A673 (cell line): ENCODE measurements around the gene ANKRD9. TPM values are rescaled to one million over a fixed set of nuclear protein-coding genes. Genes with fewer than 3 reads are reported as not detected.

Experiments
- BruUV-seq: library from RNA; stranded (reverse); fragments of 400-500 nt; replicated peaks from 2 replicates; lab custom pipeline; 2021; lab: Mats Ljungman, UMichigan
- CTCF ChIA-PET: fragments of 300-600 bp; sonication (Branson Sonifier 250); formaldehyde crosslinking; loops from one replicate; lab custom pipeline; 2022; ENCODE audit warnings: antibody characterized with exemption; lab: Charles Lee
- POLR2A ChIA-PET: fragments of 300-600 bp; sonication (Branson Sonifier 250); formaldehyde crosslinking; loops from one replicate; lab custom pipeline; 2022; ENCODE audit warnings: antibody characterized with exemption; ENCODE audit not compliant: low non-redundant PET; lab: Charles Lee
- DNase-seq: peaks from one replicate; pipeline ENCODE4 v3.0.0-alpha.2; 2015; ENCODE audit warnings: low spot score
- H3K27ac ChIP-seq: fragments of 200-600 bp; sonication (generic); 2 replicates; pipeline ENCODE4 v1.5.1; 2016; ENCODE audit warnings: mixed run types, low read depth, mild to moderate bottlenecking, mixed read lengths, antibody characterized with exemption, low read length; ENCODE audit not compliant: poor library complexity, severe bottlenecking
- H3K27me3 ChIP-seq: fragments of 200-600 bp; sonication (generic); replicated peaks from 2 replicates; pipeline ENCODE4 v1.6.1; 2017; ENCODE audit warnings: mixed run types, low read depth, mild to moderate bottlenecking, mixed read lengths, antibody characterized with exemption, low read length; ENCODE audit not compliant: insufficient read depth, poor library complexity
- H3K36me3 ChIP-seq: fragments of 200-600 bp; sonication (generic); 2 replicates; pipeline ENCODE4 v1.6.1; 2016; ENCODE audit warnings: mixed run types, mild to moderate bottlenecking, mixed read lengths, antibody characterized with exemption, low read length; ENCODE audit not compliant: insufficient read depth, poor library complexity, severe bottlenecking
- H3K4me1 ChIP-seq: fragments of 200-600 bp; sonication (generic); 2 replicates; pipeline ENCODE4 v1.6.1; 2017; ENCODE audit warnings: mixed run types, mild to moderate bottlenecking, mixed read lengths, antibody characterized with exemption, low read length; ENCODE audit not compliant: insufficient read depth, poor library complexity, severe bottlenecking
- H3K4me3 ChIP-seq: fragments of 200-600 bp; sonication (generic); 2 replicates; pipeline ENCODE4 v1.5.1; 2016; ENCODE audit warnings: low read depth, mixed run types, mild to moderate bottlenecking, mixed read lengths, low read length; ENCODE audit not compliant: poor library complexity, severe bottlenecking
- H3K9me3 ChIP-seq: fragments of 200-600 bp; sonication (generic); 2 replicates; pipeline ENCODE4 v1.6.1; 2016; ENCODE audit warnings: mixed run types, low read depth, mild to moderate bottlenecking, mixed read lengths, antibody characterized with exemption, low read length; ENCODE audit not compliant: poor library complexity, severe bottlenecking
- EZH2 ChIP-seq: fragments of 200-600 bp; sonication (generic); IDR thresholded peaks from 2 replicates; pipeline ENCODE4 v1.6.1; 2017; ENCODE audit warnings: borderline replicate concordance, low read depth, mild to moderate bottlenecking, mixed read lengths, antibody characterized with exemption, low read length; ENCODE audit not compliant: poor library complexity, severe bottlenecking
- intact Hi-C: fragments of 100-400 bp; cut with micrococcal nuclease; formaldehyde crosslinking; loops from one replicate; pipeline ENCODE4 v1.10.0; 2022; ENCODE audit not compliant: unreplicated experiment
- total RNA-seq: library from RNA; stranded (reverse); gene quantifications from 2 replicates; pipeline ENCODE4 v1.2.3, GENCODE V29; 2021
- TF ChIP-seq, protein P1 (sequence below): fragments of 300-800, 200-600 bp; sonication (generic); conservative IDR thresholded peaks from 2 replicates; pipeline ENCODE4 v1.5.1; 2017; ENCODE audit warnings: low read depth, mild to moderate bottlenecking, antibody characterized with exemption, low read length, moderate library complexity, mixed read lengths

The ANKRD9 gene
- total RNA-seq, 1 experiment from 2014 or later = 28.0 TPM

DNA sequence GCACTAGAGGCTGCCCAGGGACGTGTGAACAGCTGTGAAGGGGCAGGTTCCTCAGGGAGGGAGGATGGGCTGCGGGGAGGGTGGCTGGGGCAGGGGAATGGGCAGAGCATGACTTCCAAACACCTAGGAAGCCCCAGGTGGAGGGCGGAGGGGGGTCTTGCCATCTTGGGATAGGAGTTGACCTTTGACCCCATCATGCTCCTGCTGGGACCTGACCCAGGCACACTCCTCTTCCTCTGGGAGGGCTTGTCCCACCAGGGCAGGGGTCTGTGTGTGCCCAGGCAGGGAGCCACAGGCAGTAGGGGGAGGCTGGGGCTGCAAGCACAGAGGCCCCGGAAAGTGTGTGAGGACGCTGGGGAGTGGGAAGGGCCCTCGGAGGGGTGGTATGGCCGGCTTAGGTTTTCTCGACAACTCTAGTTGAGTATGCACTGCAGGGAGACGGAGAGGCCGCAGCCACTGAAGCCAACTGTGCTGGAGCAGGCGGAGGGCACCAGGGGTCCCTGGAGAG is 3.3 kb upstream of the ANKRD9 start:
- TF ChIP-seq EZH2 = no peak
- TF ChIP-seq, protein P1, sequence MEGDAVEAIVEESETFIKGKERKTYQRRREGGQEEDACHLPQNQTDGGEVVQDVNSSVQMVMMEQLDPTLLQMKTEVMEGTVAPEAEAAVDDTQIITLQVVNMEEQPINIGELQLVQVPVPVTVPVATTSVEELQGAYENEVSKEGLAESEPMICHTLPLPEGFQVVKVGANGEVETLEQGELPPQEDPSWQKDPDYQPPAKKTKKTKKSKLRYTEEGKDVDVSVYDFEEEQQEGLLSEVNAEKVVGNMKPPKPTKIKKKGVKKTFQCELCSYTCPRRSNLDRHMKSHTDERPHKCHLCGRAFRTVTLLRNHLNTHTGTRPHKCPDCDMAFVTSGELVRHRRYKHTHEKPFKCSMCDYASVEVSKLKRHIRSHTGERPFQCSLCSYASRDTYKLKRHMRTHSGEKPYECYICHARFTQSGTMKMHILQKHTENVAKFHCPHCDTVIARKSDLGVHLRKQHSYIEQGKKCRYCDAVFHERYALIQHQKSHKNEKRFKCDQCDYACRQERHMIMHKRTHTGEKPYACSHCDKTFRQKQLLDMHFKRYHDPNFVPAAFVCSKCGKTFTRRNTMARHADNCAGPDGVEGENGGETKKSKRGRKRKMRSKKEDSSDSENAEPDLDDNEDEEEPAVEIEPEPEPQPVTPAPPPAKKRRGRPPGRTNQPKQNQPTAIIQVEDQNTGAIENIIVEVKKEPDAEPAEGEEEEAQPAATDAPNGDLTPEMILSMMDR = no peak
- DNase-seq = no peak
- Histone ChIP-seq H3K4me3 (no peak overlapping the region), H3K27ac (no peak overlapping the region), H3K27me3 (no peaks in the 10 kb centered on the region), H3K4me1 (peaks cover 20% of the 10 kb centered on the region), H3K9me3 (no peaks in the 10 kb centered on the region), H3K36me3 (no peaks in the 10 kb centered on the region)
- BruUV-seq = no TSS peak
- ChIA-PET CTCF (no interaction called here), POLR2A (no interaction called here)
- intact Hi-C loops = no loop called here

GRCh38 chr14:102511538-102511937 is 2.0 kb upstream of the ANKRD9 start:
- Histone ChIP-seq H3K4me1 (peaks cover 17% of the 10 kb centered on the region), H3K4me3 (no peak overlapping the region), H3K36me3 (peaks cover 3% of the 10 kb centered on the region), H3K27ac (no peak overlapping the region), H3K27me3 (no peaks in the 10 kb centered on the region), H3K9me3 (no peaks in the 10 kb centered on the region)
- ChIA-PET CTCF (interaction anchor here (0.6 kb wide), 1 partner anchor 1529 kb away, joined by 3 read pairs; no protein-coding TSS in a partner anchor), POLR2A (no interaction called here)
- DNase-seq = no peak
- TF ChIP-seq, protein P1 = no peak
- TF ChIP-seq EZH2 = no peak
- BruUV-seq = no TSS peak
- intact Hi-C loops = no loop called here

DNA sequence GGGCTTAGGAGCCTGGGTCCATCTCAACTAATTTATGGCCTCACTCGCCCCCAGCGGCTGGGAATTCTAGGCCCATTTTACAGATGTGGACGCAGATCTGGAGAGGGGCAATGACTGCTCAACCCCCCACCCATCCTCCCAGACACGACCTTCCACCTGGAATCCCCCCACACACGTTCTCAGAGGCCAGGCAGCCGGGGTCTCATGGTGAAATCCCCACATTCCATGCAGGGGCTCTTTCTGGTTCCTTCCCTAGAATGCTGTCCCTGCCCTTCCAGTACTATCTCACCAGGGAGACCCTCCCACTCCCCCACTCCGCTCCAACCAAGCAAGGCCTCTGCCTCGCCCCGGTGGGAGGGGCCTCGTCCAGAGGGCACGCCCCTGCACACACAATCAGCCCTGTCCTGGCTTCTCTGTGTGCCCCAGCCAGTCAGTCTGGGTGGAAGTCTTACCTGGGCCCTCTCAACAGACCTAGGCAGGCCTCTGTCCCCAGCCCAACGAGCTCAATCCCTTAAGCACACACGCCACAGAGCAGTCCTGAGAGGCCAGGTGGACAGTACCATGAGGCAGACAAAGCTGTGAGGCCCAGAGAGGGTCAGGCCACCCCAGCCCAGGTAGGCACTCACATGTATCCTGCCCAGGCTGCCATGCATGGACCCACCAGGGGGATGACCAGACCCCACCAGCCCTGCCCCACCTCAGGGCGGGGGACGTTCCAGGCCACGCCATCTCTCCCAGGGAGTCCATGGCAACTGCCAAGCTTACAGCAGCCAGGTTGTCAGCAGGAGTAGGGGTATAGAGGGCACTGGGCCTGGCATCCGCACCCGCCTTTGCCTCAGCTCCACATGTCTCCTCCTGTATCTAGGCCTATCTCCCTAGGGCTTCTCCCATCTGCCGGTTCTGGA is 1.3 kb upstream of the ANKRD9 start:
- CTCF ChIA-PET = no interaction called here
- Histone ChIP-seq H3K4me1 (peaks cover 15% of the 10 kb centered on the region), H3K9me3 (no peaks in the 10 kb centered on the region), H3K27me3 (no peaks in the 10 kb centered on the region), H3K4me3 (no peak overlapping the region), H3K27ac (no peak overlapping the region), H3K36me3 (peaks cover 10% of the 10 kb centered on the region)
- POLR2A ChIA-PET = interaction anchor here (0.5 kb wide), 1 partner anchor 195 kb away, joined by 3 read pairs; no protein-coding TSS in a partner anchor
- BruUV-seq = no TSS peak
- no peak for DNase-seq
- intact Hi-C loops = no loop called here
- TF ChIP-seq EZH2 = no peak
- TF ChIP-seq, protein P1 = no peak
